ENCODE data around the gene EXOSC5.

DNA sequence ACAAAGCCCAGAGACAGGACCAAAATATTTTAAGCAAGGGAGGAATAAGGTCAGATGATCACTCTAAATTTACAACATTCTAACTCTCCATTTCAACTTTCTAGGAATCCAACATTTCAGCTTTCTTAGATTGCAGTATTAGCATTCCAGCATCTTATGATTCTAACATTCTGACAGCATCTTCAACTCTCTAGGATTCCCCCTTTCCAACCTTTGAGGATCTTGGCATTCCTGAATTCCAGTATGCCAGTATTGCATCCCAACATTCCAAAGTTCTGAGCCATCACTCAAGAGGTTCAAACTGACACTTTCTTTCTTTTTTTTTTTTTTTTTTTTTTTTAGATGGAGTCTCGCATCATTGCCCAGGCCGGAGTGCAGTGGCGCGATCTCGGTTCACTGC is 57.2 kb downstream of the EXOSC5 start:
- TF ChIP-seq, protein P1, sequence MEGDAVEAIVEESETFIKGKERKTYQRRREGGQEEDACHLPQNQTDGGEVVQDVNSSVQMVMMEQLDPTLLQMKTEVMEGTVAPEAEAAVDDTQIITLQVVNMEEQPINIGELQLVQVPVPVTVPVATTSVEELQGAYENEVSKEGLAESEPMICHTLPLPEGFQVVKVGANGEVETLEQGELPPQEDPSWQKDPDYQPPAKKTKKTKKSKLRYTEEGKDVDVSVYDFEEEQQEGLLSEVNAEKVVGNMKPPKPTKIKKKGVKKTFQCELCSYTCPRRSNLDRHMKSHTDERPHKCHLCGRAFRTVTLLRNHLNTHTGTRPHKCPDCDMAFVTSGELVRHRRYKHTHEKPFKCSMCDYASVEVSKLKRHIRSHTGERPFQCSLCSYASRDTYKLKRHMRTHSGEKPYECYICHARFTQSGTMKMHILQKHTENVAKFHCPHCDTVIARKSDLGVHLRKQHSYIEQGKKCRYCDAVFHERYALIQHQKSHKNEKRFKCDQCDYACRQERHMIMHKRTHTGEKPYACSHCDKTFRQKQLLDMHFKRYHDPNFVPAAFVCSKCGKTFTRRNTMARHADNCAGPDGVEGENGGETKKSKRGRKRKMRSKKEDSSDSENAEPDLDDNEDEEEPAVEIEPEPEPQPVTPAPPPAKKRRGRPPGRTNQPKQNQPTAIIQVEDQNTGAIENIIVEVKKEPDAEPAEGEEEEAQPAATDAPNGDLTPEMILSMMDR (IDR thresholded peaks at IDR 0.05): no peak
- TF ChIP-seq EZH2 (IDR thresholded peaks at IDR 0.05; ENCODE audit: borderline replicate concordance, insufficient read depth, low read depth, low read length, poor library complexity, severe bottlenecking): no peak
